Measurements from ENCODE around the gene E2F6. TPM values are rescaled to one million over a fixed set of nuclear protein-coding genes. Genes with fewer than 3 reads are reported as not detected.

The E2F6 gene
- total RNA-seq, 4 donors from 2014 or later = 15.6 to 20.1 (median 19.6) TPM

DNA sequence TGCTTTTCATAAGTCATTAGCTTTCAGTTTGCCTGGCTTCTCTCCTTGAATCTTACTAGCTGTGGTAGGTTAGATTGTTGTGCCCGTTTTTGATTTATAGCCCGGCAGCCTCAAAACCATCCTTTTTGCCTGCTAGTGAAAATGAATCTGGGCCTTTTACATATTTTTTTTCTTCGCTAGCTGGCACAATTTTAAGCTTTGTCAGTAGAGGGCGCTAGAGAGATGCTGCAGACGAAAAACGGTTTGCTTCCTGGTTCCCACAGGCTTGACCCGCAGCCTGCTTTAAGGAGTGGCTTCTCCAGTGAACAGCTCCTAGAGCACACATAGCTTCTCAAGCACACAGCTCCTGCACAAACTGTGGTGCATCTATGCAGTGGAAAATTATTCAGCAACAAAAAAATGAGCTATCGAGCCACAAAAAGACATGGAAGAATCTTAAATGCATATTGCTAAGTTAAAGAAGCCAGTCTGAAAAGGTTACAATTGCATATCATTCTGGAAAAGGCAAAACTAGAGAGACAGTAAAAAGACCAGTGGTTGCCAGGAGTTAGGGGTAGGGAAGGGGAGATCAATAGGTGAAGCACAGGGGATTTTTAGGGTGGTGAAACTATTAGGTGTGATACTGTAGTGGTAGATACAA, 47.9 kb downstream of the E2F6 start:
- Histone ChIP-seq H3K27ac (no peak overlapping the region), H3K4me1 (peaks cover 0 to 7% (median 0%) of the 10 kb centered on the region in 3 donors), H3K4me3 (no peak overlapping the region), H3K27me3 (no peaks in the 10 kb centered on the region), H3K36me3 (no peaks in the 10 kb centered on the region), H3K9me3 (peaks cover 0 to 10% (median 2%) of the 10 kb centered on the region in 3 donors)
- TF ChIP-seq POLR2A (IDR thresholded peaks at IDR 0.05) (no peak), POLR2AphosphoS5 (IDR thresholded peaks at IDR 0.05) (no peak), EP300 (IDR thresholded peaks at IDR 0.05) (no peak)
- TF ChIP-seq, protein P1, sequence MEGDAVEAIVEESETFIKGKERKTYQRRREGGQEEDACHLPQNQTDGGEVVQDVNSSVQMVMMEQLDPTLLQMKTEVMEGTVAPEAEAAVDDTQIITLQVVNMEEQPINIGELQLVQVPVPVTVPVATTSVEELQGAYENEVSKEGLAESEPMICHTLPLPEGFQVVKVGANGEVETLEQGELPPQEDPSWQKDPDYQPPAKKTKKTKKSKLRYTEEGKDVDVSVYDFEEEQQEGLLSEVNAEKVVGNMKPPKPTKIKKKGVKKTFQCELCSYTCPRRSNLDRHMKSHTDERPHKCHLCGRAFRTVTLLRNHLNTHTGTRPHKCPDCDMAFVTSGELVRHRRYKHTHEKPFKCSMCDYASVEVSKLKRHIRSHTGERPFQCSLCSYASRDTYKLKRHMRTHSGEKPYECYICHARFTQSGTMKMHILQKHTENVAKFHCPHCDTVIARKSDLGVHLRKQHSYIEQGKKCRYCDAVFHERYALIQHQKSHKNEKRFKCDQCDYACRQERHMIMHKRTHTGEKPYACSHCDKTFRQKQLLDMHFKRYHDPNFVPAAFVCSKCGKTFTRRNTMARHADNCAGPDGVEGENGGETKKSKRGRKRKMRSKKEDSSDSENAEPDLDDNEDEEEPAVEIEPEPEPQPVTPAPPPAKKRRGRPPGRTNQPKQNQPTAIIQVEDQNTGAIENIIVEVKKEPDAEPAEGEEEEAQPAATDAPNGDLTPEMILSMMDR (IDR thresholded peaks at IDR 0.05) = peak in 1 of 4 experiments; percentile 16
- 63 to 96% methylated on average over 3 to 8 of the region's 8 CpGs for WGBS, 2 donors (ENCODE audit: low coverage in 1 of 2)
- no peak for ATAC-seq

DNA sequence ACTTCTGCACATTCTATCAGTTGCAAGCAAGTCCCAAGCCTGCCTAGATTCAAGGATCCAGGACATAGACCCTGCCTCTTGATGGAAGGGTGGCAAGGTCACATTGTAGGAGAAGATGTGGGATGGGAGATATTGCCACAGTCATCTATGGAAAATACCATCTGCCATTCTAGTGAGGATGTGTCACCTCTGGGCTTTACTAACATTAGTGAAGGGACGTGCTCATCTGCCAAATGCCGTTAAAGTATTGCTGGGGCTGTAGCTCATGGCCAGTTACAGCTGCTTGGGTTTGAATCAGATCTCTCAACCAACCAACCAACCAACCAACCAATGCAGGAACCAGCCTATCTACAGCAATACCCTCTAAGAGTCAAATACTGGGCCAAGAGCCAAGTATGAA, 49.0 kb downstream of the E2F6 start:
- no peaks in the 10 kb centered on the region for H3K36me3 ChIP-seq
- 100% methylated on average over 1 of the region's 2 CpGs; no CpG with 5 or more reads in 1 of the 2 donors for WGBS, 2 donors (ENCODE audit: low coverage in 1 of 2)
- peaks cover 0 to 13% (median 0%) of the 10 kb centered on the region in 3 donors for H3K4me1 ChIP-seq
- H3K4me3 ChIP-seq = no peak overlapping the region
- H3K27ac ChIP-seq = no peak overlapping the region
- H3K9me3 ChIP-seq = peaks cover 0 to 10% (median 2%) of the 10 kb centered on the region in 3 donors
- ATAC-seq = no peak
- no peaks in the 10 kb centered on the region for H3K27me3 ChIP-seq
- TF ChIP-seq POLR2A (IDR thresholded peaks at IDR 0.05) (no peak), POLR2AphosphoS5 (IDR thresholded peaks at IDR 0.05) (no peak), EP300 (IDR thresholded peaks at IDR 0.05) (no peak)
- TF ChIP-seq, protein P1 (IDR thresholded peaks at IDR 0.05) = no peak

DNA sequence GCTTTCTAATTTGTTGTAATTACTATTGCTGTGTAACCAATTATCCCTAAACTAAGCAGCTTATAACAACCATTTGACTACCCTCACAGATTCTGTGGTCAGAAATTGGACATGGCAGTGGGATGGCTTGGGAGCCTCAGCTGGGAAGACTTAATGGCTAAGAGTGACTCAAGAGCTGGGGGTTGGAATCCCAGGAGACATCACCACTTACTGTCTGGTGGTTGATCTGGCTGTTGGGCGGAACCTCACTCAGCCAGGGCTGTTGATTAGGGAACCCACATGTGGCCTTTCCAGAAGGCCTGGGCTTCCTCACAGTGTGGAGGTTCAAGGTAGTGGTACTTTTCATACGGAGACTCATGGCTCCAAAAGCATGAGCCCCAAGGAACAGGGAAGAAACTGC, 49.8 kb downstream of the E2F6 start:
- H3K9me3 ChIP-seq = peaks cover 0 to 10% (median 2%) of the 10 kb centered on the region in 3 donors
- no peaks in the 10 kb centered on the region for H3K36me3 ChIP-seq
- H3K27me3 ChIP-seq = no peaks in the 10 kb centered on the region
- TF ChIP-seq, protein P1 (IDR thresholded peaks at IDR 0.05) = no peak
- TF ChIP-seq POLR2A (IDR thresholded peaks at IDR 0.05) (no peak), POLR2AphosphoS5 (IDR thresholded peaks at IDR 0.05) (no peak), EP300 (IDR thresholded peaks at IDR 0.05) (no peak)
- H3K4me1 ChIP-seq = peaks cover 0 to 21% (median 0%) of the 10 kb centered on the region in 3 donors
- ATAC-seq = no peak
- H3K4me3 ChIP-seq = no peak overlapping the region
- WGBS, 2 donors (ENCODE audit: low coverage in 1 of 2) = 78 to 100% methylated on average over 2 of the region's 2 CpGs
- no peak overlapping the region for H3K27ac ChIP-seq

DNA sequence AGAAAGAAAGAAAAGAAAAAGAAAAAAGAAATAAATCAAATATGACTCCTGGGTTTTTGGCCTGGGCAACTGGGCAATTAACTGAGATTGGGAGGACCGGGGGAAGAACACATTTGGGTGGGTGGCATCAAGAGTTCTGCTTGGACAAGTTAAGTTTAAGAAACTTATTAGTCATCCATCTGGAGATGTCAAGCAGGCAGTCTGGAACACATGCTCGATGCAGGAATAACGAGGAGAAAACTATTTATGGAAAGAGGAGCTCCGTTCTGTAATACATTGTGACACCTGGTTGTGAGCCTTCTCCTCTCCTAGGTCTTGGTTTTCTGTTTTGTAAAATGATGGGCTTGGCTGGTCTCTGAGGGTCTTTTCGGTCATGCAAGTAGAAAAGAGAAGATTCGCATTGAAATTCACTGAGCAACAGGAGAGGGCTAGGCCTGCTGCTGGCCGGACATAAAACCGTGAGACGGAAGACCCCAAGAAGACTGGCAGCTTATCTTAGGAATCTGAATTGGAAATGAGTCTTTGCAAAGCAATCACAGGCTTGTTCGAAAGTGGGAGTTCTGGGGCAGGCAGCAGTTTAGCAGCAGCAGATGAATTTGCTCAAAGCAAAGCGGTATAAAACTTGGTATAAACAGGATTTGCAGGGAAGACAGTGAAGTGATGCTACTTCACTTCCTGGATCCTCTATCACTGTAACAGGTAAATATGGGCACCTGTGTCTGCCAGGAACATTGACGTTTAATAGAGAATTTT, 51.4 kb downstream of the E2F6 start:
- 68 to 80% methylated on average over 8 of the region's 12 CpGs for WGBS, 2 donors (ENCODE audit: low coverage in 1 of 2)
- peaks cover 0 to 10% (median 2%) of the 10 kb centered on the region in 3 donors for H3K9me3 ChIP-seq
- ATAC-seq = no peak
- H3K36me3 ChIP-seq = no peaks in the 10 kb centered on the region
- H3K27ac ChIP-seq = no peak overlapping the region
- H3K4me3 ChIP-seq = no peak overlapping the region
- TF ChIP-seq, protein P1 (IDR thresholded peaks at IDR 0.05) = no peak
- TF ChIP-seq EP300 (IDR thresholded peaks at IDR 0.05) (no peak), POLR2AphosphoS5 (IDR thresholded peaks at IDR 0.05) (no peak), POLR2A (IDR thresholded peaks at IDR 0.05) (no peak)
- H3K27me3 ChIP-seq = no peaks in the 10 kb centered on the region
- peaks cover 0 to 17% (median 0%) of the 10 kb centered on the region in 3 donors for H3K4me1 ChIP-seq

Measured in gastroesophageal sphincter (tissue), 4 donors.